Mucosa of gallbladder (tissue), 1 donor: ENCODE data around the gene DYRK3. TPM values are rescaled to one million over a fixed set of nuclear protein-coding genes. Genes with fewer than 3 reads are reported as not detected.

Experiments
- DNase-seq: peaks from one replicate; pipeline ENCODE4 v3.0.0-alpha.2; 2020; ENCODE audit warnings: low spot score
- total RNA-seq: library from RNA; stranded (reverse); gene quantifications from one replicate; pipeline ENCODE4 v1.2.1, GENCODE V29; 2021
- donor health status: DM: no; HTN: no; CAD: no.

DYRK3 gene
- total RNA-seq, 1 donor from 2014 or later, result 17.6 TPM

DNA sequence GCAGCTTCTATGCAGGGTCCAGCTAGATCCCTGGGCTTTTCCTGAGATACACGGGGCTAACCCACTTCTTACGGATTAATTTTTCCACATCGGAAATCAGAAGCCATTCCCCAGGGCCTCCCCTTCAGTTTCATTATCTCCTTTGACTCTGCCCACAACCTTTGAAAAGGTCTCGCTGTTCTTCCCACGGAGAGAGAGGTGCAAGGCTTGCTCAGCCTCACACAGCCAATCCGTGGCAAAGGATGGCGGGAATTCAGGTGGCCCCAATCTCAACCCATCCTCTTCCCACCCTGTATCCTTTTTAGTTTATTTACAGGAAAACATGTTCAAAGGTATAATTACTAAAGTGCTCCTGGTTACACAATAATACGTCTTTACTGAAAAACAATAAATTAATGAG, 48.7 kb downstream of the DYRK3 start:
- no peak for DNase-seq

- peak; percentile 75 for DNase-seq
Measured at GRCh38 chr1:206684478-206685333, 49.4 kb downstream of the DYRK3 start, which contains the start of gene MAPKAPK2. Gene MAPKAPK2 (plus strand): TSS chr1:206684905. CDS start chr1:206685230, 325 bp downstream.

DNA sequence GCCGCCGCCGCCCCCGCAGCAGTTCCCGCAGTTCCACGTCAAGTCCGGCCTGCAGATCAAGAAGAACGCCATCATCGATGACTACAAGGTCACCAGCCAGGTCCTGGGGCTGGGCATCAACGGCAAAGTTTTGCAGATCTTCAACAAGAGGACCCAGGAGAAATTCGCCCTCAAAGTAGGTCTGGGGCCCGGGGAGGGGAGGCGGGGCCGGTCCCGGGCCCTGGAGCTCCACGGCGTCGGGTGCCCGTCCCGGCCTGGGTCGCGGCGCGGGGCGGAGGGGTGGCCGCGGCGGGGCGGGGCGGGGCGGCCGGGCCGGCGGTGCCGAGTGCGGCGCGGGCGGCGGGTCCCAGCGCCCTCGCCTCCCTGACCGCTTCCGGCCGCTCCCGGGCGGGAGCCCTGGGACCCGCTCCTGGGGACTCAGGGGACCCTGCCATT, 50.0 kb downstream of the DYRK3 start:
- DNase-seq, result no peak

GRCh38 chr1:206685769-206686477, 50.6 kb downstream of the DYRK3 start:
- DNase-seq, result peak; percentile 42

GRCh38 chr1:206686478-206687249, 51.3 kb downstream of the DYRK3 start:
- no peak for DNase-seq

DNA sequence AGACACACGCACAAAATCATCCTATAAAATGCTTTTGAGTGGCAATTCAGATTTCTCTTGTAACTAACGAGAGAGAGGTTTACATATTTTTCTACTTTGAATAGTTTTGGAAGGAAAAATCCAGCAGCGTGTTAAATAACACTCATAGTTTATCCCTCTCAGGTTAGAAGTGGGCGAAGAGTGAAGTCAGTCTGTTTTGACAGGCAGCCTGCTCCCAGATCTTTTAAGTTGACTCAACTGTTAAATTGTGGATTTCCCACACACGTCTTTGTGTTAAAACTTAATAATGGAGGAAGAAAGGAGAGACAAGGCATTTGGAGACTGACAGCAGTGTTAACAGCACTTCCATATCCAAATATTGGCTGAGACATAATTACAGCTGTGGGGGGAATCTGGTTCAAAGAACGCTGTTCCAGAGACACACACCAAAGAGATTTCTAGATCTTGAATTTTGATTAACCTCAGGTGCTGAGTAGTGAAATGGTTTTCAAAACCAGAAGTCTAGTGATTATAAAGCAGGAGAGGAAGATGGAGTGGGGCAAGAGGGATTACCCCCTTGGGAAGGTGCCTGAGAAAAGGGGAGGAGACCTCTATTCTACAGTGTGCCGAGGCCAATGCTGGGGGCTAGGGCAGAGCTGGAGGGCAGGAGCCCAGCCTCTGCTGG, 52.0 kb downstream of the DYRK3 start:
- DNase-seq, result no peak

DNA sequence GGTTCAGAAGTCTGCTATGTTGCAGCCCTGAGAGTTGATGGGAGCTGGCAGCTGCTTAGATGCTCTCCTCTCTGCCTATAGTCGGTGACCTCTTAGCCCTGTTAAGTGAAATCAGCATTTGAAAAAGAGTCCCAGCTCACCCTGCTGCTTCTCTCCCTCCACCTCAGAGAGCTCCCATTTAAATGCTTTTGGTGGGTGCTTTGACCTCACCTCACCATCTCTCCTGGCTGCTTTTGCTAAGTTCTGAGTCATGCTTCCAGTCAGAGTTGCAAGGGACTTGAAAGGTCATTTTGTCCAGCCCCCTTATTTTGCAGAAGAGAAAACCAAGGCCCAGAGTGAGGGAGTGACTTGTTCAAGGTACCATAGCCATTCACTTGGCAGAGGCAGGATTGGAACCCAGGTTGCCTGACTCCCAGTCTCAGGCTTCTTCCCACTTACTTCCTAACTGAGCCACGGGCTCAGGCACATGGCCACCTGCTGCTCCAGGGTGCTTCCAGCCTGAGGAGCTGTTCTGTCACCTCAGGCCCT, 52.6 kb downstream of the DYRK3 start:
- no peak for DNase-seq

DNA sequence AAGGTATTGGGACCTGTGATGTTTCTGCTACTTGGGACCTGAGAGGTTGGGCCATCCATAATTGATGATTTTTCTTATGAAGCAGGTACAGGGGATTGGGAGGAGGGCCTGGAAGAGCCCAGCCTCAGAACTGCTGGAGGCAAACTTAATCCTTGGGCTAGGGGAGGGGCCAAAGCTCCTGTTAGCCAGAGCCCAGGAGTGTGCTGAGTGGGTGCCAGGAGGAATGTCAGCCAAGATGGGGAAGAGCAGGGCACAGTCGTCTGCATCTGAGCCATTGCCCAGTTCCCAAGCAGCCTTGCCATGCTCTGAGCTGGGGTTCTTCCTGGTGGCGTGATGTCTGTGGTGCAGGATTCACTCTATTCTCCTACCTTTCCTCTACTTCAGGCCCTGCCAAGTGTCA, 55.2 kb downstream of the DYRK3 start:
- no peak for DNase-seq

DNA sequence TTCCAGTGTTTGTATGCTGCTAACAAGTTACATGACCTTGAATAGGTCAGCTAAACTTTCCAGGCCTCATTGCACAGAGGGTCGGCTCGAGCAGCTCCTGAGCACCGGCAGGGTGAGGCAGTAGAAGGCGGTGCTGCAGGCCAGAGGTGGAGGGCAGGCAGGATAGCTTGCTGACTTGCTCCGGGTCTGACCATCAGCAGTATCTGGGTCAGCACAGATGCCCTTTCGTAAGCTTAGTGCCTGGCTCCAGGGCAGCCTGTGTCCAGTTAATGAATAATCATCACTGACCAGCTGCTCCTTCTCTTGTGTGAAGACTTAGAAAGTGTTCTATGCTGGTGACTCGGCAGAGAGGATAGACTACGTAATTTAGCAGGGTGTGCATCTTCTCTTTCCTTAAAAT, 56.3 kb downstream of the DYRK3 start:
- DNase-seq, result peak; percentile 50

DNA sequence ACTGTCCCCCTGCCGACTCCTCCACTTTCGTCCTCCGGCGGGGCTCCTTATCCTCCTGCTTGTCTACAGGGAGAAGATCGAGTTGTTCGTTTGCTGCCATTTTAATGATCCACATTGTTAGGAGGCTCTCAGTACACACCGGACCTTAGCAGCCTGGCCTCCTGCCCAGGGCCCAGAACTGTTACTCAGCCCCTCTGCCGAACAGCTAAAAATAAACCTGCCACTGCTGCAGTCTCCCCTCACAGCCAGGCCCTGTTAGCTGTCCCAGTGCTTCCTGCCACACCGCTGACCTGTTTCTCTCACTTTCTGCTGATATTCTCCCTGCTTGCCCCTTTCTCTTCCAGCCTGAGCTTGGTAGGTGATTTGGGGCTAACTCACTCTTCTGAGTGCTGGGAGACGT, 57.7 kb downstream of the DYRK3 start:
- DNase-seq, result peak; percentile 64

DNA sequence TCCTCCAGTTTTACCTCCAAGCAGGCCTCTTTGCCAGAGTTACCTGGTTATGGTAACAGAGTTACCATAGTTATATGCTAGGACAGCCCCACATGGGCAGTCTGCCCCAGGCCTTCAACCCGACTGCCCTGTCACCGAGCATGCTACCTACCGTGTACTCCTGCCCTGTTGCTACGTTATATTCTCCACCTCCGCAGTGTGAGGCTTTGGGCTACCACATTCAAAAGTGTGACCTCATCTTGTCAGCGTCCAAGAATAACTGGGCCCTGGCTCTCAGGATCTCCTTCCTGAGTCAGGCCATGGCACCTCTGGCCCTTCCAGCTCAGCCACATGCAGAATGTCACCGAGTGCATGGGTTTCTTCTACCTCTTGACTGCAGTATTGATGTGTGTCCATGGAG, 58.3 kb downstream of the DYRK3 start:
- no peak for DNase-seq

GRCh38 chr1:206694171-206695124, 59.1 kb downstream of the DYRK3 start:
- DNase-seq, result no peak

- DNase-seq, result no peak
Measured at GRCh38 chr1:206695733-206696132, 60.4 kb downstream of the DYRK3 start.

- no peak for DNase-seq
Measured at GRCh38 chr1:206696812-206697585, 61.7 kb downstream of the DYRK3 start.

DNA sequence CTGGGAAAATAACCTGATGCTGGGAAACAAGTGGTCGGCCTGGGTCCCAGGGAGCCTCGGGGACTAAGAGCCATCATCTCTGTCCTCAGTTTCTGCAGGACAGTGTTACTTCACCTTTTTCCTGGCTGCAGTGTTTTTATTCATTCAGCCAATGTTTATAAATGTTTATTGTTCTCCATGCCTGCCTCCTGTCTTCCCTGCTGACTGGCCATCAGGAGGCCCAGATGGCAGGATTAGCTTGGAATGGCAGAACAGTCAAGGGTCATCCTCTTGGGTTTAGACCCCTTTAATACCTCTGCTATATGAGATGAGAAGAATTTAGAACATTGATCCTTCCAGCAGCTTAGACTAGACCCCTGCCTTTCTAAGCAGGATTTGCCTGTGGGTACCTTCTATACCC, 62.7 kb downstream of the DYRK3 start:
- no peak for DNase-seq
